WI38 (cell line): ENCODE measurements around the gene STRAP.
"Not testable (repeated sequence)": the region's sequence is repeated elsewhere in the genome, so short reads cannot be mapped to it uniquely, and the experiment has no call there.

ENCODE experiments used
- H3K4me3 ChIP-seq: 2 replicates; pipeline ENCODE4 v1.5.1; 2011; ENCODE audit warnings: low read depth, mild to moderate bottlenecking, control low read depth, low read length
- CTCF ChIP-seq: IDR thresholded peaks from 2 replicates; pipeline ENCODE4 v1.5.1; 2012; ENCODE audit warnings: low read depth, mild to moderate bottlenecking, control low read depth, low read length

Gene STRAP

DNA sequence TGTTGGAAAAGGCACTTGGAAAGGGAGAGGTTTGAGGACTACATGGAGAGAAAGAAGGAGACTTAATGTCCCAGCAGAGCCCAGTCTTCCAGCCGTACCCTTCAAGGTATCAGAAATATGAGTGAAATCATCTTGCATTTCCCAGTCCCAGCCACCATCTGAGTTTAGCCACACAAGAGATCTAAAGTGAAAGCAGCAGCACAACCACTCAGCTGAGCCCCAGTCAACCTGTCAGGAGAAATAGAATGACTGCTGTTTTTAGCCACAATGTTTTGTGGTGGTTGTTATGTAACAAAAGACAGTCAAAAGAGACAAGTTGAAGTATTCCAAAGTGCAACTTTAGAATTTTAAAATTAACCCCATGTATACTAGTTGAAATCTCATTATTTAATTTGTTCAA is 56.9 kb downstream of the STRAP start:
- H3K4me3 ChIP-seq: no peak overlapping the region
- no peak for TF ChIP-seq CTCF

DNA sequence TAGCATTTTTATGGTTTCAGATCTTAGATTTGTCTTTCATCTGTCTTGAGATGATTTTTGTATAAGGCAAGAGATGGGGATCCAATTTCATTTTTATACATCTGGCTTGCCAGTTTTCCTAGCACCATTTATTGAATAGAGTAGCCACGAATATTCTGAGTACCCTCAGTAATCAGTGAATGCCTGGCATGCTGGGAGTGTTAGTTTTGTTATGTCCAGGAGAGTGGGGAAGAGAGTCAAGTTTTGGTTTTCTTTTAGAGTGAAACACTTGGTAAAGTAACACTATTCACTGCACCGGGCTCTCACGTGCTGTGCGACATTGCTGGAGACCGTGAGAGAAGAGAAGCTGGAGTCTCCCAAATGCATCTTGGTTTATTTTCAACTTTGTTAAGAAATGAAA is 60.3 kb downstream of the STRAP start:
- no peak overlapping the region for H3K4me3 ChIP-seq
- no peak for TF ChIP-seq CTCF

DNA sequence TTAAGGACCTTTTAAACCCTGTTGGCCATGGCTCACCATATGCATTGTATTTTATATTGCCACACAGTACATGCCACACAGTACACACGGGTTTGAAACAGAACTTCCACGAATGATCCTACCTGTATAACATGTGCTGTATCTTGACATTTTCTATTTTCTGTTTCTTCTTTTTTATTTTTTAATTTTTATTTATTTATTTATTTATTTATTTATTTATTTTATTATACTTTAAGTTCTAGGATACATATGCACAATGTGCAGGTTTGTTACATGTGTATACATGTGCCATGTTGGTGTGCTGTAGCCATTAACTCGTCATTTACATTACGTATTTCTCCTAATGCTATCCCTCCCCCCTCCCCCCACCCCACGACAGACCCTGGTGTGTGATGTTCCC is 61.3 kb downstream of the STRAP start:
- not testable (repeated sequence) for H3K4me3 ChIP-seq

GRCh38 chr12:15948461-15948860 is 66.3 kb downstream of the STRAP start:
- H3K4me3 ChIP-seq: not testable (repeated sequence)
